ENCODE results near the gene FAM222B.

DNA sequence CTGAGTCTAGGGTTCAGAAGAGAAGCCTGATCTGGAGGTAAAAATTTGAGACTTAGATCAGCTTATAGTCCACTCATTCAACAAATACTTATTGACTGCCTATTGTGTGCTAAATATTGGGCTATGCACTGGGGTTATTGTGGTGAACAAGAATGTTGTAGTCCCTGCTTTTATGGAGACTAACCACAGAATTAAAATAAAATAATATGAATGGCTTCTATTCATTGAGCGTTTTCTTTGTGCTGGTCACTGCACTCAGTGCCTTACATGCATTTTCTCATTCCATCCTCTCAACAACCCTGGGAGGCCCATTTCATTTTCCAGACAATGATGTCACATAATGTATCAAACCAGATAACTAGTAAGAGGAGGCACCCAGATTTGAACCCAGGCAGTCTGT, 109.2 kb downstream of the FAM222B start:
- TF ChIP-seq, protein P1, sequence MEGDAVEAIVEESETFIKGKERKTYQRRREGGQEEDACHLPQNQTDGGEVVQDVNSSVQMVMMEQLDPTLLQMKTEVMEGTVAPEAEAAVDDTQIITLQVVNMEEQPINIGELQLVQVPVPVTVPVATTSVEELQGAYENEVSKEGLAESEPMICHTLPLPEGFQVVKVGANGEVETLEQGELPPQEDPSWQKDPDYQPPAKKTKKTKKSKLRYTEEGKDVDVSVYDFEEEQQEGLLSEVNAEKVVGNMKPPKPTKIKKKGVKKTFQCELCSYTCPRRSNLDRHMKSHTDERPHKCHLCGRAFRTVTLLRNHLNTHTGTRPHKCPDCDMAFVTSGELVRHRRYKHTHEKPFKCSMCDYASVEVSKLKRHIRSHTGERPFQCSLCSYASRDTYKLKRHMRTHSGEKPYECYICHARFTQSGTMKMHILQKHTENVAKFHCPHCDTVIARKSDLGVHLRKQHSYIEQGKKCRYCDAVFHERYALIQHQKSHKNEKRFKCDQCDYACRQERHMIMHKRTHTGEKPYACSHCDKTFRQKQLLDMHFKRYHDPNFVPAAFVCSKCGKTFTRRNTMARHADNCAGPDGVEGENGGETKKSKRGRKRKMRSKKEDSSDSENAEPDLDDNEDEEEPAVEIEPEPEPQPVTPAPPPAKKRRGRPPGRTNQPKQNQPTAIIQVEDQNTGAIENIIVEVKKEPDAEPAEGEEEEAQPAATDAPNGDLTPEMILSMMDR (IDR thresholded peaks at IDR 0.05), result no peak
- TF ChIP-seq POLR2A (IDR thresholded peaks at IDR 0.05) (no peak), EP300 (IDR thresholded peaks at IDR 0.05) (no peak), POLR2AphosphoS5 (IDR thresholded peaks at IDR 0.05) (no peak)
